RPMI8226 (cell line): ENCODE data around the gene CUL5.
"Not testable (repeated sequence)": the region's sequence is repeated elsewhere in the genome, so short reads cannot be mapped to it uniquely, and the experiment has no call there.

Source experiments
- DNase-seq: peaks from one replicate; pipeline ENCODE4 v3.0.0-alpha.2; 2015

The CUL5 gene

GRCh38 chr11:108117746-108118371, 109.2 kb downstream of the CUL5 start:
- peak; percentile 38 for DNase-seq

GRCh38 chr11:108120936-108121273, 112.2 kb downstream of the CUL5 start:
- not testable (repeated sequence) for DNase-seq

- DNase-seq, result peak; percentile 99
Measured at GRCh38 chr11:108121274-108122155, 112.8 kb downstream of the CUL5 start, which contains the start of gene ACAT1. TSS of gene ACAT1 (plus strand) at chr11:108121567. CDS start at chr11:108121607, 40 bp downstream.

GRCh38 chr11:108122166-108122628, 113.5 kb downstream of the CUL5 start:
- peak; percentile 39 for DNase-seq

GRCh38 chr11:108125096-108125495, 116.4 kb downstream of the CUL5 start:
- no peak for DNase-seq

- DNase-seq, result no peak
Measured at GRCh38 chr11:108128772-108129171, 120.1 kb downstream of the CUL5 start.

- DNase-seq, result no peak
Measured at GRCh38 chr11:108131993-108132392, 123.3 kb downstream of the CUL5 start.

GRCh38 chr11:108132993-108133538, 124.4 kb downstream of the CUL5 start:
- DNase-seq, result not testable (repeated sequence)

GRCh38 chr11:108135845-108136544, 127.3 kb downstream of the CUL5 start:
- peak; percentile 69 for DNase-seq

- no peak for DNase-seq
Measured at GRCh38 chr11:108137212-108137611, 128.5 kb downstream of the CUL5 start.

GRCh38 chr11:108142304-108142703, 133.6 kb downstream of the CUL5 start:
- DNase-seq, result no peak

GRCh38 chr11:108144615-108145014, 135.9 kb downstream of the CUL5 start:
- DNase-seq, result no peak

GRCh38 chr11:108147150-108147549, 138.5 kb downstream of the CUL5 start:
- DNase-seq, result no peak

GRCh38 chr11:108148556-108148955, 139.9 kb downstream of the CUL5 start:
- DNase-seq, result no peak

- DNase-seq, result no peak
Measured at GRCh38 chr11:108154591-108154990, 145.9 kb downstream of the CUL5 start.
